ENCODE data around the gene DENND4A.
"Not testable (repeated sequence)": the region's sequence is repeated elsewhere in the genome, so short reads cannot be mapped to it uniquely, and the experiment has no call there.

DENND4A gene

DNA sequence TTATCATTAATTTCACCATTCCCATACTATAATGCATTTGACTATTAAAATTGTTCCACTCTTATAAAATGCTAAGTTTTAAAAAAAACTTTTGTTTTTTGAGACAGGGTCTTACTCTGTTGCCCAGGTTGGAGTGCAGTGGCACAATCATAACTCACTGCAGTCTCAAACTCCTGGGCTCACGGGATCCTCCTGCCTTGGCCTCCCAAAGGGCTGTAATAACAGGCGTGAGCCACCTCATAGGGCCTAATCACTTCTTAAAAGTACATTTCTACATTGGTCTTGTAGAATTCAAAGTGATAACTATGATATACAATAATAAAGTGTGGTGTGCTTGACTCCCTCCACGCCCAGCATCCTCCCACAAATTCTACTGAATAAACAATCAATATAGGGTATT is 3.0 kb downstream of the DENND4A start:
- no peak for DNase-seq (ENCODE audit: low read depth)

DNA sequence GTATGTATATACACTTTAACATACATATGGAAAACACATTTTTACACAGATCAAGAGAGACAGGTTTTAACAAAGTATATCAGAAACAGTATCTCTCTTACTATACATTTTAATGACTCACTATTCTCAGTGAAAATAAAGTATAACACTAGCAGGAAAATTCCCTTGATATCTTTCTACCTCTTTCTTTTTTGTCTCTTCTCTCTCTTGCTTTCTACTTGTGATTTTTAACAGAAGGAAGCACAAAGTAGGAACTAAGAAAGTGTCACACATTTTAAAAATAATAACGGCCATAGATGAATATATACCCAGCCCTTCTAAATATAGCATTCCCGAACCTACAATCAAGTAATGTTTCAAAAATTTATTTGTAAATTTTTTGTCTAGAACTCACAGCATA is 4.8 kb downstream of the DENND4A start:
- no peak for DNase-seq (ENCODE audit: low read depth)

DNA sequence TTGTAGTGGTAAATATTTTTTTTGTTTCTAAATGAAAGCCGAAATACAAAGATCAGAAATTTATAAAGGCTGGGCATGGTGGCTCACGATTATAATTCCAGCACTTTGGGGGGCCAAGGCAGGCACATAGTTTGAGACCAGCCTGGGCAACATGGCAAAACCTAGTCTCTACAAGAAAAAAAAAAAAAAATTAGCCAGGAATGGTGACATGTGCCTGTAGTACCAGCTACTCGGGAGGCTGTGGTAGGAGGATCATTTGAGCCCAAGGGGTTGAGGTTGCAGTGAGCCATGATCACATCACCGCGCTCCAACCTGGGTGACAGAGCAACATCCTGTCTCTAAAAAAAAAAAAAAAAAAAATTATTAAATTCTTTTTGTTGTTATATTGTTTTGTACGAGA is 6.9 kb downstream of the DENND4A start:
- DNase-seq (ENCODE audit: low read depth): no peak

DNA sequence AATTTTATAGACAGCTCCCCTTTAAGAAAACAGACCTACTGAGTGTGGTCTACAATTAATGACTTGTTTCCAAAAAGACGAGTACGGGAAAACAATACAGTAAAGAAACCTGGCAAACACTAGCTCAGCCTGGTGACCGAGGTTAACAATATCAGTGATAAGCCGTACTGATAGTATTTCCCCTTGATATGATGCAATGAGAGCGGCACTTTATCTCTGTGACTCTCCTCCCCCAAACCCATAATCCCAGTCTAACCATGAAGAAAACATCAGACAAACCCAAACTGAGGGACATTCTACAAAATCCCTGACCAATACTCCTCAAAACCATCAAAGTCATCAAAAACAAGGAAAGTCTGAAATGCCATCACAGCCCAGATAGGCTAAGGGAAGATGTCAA is 8.2 kb downstream of the DENND4A start:
- DNase-seq (ENCODE audit: low read depth): no peak

DNA sequence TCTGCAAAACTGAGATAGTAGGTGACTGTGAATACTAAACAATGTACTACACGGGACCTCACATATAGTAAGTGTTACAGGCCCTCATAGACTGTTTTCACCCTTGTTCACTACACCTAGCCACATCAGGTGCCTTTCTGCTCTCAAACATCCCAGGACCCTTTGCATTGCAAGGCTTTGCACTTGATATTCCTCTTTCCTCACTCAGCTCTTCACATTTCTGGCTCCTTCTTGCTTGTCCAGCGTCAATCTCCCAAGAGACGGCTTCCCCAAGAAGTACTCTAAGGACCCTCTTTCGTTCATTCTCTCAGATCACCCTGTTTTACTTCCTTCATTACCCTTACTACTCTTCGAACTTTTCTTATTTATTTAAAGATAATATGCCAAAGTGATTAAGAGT is 10.0 kb downstream of the DENND4A start:
- DNase-seq (ENCODE audit: low read depth): no peak

DNA sequence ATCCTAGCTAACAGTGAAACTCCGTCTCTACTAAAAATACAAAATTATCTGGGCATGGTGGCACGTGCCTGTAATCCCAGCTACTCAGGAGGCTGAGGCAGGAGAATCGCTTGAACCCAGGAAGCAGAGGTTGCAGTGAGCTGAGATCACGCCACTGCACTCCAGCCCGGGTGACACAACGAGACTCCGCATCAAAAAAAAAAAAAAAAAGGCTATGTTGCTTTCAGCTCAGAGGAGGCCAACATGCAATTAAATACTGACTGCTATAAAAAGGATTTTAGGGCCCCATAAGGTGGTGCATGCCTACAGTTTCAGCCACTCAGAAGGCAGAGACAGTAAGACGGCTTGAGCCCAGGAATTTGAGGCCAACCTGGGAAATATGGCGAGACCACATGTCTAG is 13.4 kb downstream of the DENND4A start:
- not testable (repeated sequence) for DNase-seq (ENCODE audit: low read depth)

- DNase-seq (ENCODE audit: low read depth): no peak
Observed at GRCh38 chr15:65778269-65778668, 13.8 kb downstream of the DENND4A start.

DNA sequence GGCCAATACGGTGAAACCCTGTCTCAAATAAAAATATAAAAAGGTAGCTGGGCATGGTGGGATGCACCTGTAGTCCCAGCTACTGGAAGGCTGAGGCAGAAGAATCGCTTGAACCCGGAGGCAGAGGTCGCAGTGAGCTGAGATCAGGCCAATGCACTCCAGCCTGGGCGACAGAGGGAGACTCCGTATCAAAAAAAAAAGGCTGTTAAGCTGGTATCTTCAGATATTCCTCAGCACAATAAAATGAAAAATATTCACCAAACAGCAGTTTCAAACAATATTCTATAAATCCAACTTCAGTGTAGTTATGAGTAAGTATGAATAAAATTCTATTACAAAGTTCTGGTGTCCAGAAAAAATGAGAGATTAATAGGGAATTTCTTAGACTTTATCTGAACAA is 14.2 kb downstream of the DENND4A start:
- DNase-seq (ENCODE audit: low read depth): no peak

GRCh38 chr15:65777053-65777452 is 15.0 kb downstream of the DENND4A start:
- DNase-seq (ENCODE audit: low read depth): no peak

DNA sequence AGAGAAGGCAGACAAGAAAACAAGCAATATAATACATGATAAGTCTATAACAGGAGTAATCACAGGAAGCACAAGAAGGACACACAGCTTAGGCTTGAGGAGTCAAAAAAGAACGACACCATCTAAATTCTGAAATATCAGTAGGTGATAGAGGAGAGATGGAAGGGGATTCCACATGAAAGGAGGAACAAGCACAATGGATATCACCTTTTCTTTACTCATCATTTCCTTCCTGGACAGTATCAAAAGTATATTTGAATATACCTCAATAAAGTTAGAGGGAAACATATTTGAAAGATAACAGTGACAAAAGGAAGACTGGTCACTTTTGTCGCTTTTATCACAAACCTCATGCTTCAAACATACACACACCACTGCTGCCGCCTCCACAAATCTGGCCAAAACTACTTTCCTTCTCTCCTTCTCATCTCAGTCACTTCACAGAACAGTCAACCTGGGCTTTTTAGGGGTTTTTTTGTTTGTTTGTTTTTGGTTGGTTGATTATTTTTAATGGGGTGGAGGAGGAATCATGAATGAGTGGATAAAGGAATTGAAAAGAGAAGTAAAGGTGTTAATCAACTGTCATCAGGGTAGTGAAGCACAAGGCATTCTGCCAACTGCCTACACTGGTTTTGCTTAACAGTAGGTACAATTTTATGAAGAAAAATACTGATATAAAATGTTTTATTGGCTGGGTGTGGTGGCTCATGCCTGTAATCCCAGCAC is 18.5 kb downstream of the DENND4A start:
- no peak for DNase-seq (ENCODE audit: low read depth)

DNA sequence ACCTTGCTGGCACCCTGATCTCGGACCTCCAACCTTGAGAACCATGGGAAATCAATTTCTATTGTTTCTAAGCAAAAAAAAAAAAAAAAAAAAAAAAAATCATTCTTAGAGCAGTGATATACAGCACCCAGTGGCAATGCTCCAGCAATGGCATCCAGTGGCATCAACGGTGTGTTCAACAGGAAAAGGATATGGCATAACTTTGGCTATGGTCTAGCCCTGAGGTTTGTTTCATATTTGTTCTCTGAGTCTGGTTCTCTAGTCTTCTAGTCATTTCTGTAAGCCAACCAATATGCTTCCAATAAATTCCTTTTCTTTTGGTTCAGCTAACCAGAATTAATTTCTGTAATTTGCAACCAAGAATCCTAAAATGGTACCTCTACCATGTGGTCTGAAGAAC is 19.2 kb downstream of the DENND4A start:
- no peak for DNase-seq (ENCODE audit: low read depth)

DNA sequence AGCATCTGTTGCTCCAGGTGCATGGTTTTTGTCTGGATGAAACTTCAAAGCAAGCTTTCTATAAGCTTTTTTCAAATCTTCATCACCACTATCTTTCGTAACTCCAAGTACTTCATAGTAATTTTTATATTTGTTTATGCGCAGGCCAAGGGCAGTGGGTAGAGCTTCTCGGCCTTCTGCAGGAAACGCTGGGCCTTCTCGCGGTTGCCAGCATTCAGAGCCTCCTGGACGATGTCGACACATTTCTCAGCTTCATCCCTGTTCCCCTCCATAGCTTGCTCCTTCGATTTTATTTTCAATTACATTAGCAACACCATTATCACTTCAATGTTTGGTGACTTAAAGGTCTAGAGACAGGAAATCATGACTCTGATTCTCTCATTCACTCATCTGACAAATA is 20.2 kb downstream of the DENND4A start:
- DNase-seq (ENCODE audit: low read depth): no peak

GRCh38 chr15:65769482-65769881 is 22.6 kb downstream of the DENND4A start:
- DNase-seq (ENCODE audit: low read depth): no peak

GRCh38 chr15:65767895-65768294 is 24.2 kb downstream of the DENND4A start:
- DNase-seq (ENCODE audit: low read depth): no peak

DNA sequence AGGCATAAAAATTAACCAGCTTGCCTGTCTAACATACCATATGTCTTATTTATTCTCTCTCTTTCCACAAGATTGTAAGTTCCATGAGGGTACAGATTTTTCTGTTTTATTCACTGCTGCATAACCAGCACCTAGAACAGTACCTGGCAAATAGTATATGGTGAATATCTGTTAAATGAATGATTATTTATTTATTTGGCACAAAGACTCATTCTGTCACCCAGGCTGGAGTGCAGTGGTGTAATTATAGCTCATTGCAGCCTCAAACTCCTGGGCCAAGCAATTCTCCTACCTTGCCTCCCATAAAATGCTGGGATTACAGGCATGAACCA is 24.9 kb downstream of the DENND4A start:
- no peak for DNase-seq (ENCODE audit: low read depth)

GRCh38 chr15:65766422-65767263 is 25.4 kb downstream of the DENND4A start:
- DNase-seq (ENCODE audit: low read depth): no peak

- DNase-seq (ENCODE audit: low read depth): no peak
Observed at GRCh38 chr15:65765106-65765505, 27.0 kb downstream of the DENND4A start.

- DNase-seq (ENCODE audit: low read depth): no peak
Observed at GRCh38 chr15:65762914-65763787, 28.9 kb downstream of the DENND4A start.

DNA sequence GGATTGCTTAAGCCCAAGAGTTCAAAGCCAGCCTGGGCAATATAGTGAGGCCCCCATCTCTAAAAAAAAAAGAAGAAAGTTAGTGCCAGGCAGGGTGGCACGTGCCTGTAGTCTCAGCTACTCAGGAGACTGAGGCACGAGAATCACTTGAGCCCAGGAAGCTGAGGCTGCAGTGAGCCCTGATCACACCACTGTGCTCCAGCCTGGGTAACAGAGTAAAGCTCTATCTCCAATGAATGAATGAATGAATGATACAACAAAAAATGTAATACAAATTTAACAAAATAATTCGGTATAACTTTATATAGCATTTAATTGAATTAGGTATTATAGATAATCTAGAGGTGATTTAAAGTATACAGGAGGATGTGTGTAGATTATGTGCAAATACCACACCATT is 29.7 kb downstream of the DENND4A start:
- DNase-seq (ENCODE audit: low read depth): no peak

GRCh38 chr15:65761210-65761926 is 30.7 kb downstream of the DENND4A start:
- no peak for DNase-seq (ENCODE audit: low read depth)

- DNase-seq (ENCODE audit: low read depth): no peak
Observed at GRCh38 chr15:65759441-65759840, 32.7 kb downstream of the DENND4A start.

- no peak for DNase-seq (ENCODE audit: low read depth)
Observed at GRCh38 chr15:65758242-65758641, 33.9 kb downstream of the DENND4A start.
